Activated T-cell treated with anti-CD3 and anti-CD28 coated beads, Interleukin-2, amount 50 U/mL, for 4 hours (primary cell): ENCODE measurements around the gene HOXA5. TPM values are rescaled to one million over a fixed set of nuclear protein-coding genes. Genes with fewer than 3 reads are reported as not detected.

Experiments
- ATAC-seq, 2 donors: fragments of 200-7000 bp; cut with Tn5 transposase; one replicate each; pipeline ENCODE4 v1.10.0; 2021
- DNase-seq: peaks from one replicate; pipeline ENCODE4 v3.0.0-alpha.2; 2020
- H3K27me3 Mint-ChIP-seq: one replicate; pipeline ENCODE4 v1.8.0; 2021; ENCODE audit warnings: low read depth, mixed read lengths
- H3K36me3 Mint-ChIP-seq: one replicate; pipeline ENCODE4 v1.8.0; 2022; ENCODE audit warnings: mixed read lengths; ENCODE audit not compliant: insufficient read depth
- H3K4me1 Mint-ChIP-seq: one replicate; pipeline ENCODE4 v1.8.0; 2021; ENCODE audit warnings: low read depth, mixed read lengths
- H3K4me3 Mint-ChIP-seq: one replicate; pipeline ENCODE4 v1.8.0; 2021; ENCODE audit warnings: mild to moderate bottlenecking, moderate library complexity, mixed read lengths
- H3K9me3 Mint-ChIP-seq: one replicate; pipeline ENCODE4 v1.8.0; 2021; ENCODE audit warnings: mixed read lengths
- total RNA-seq, 3 donors: library from RNA; stranded (reverse); gene quantifications; one replicate each; pipeline ENCODE4 v1.2.1, GENCODE V29; 2021

HOXA5 gene
- total RNA-seq, 3 donors from 2014 or later = not detected

DNA sequence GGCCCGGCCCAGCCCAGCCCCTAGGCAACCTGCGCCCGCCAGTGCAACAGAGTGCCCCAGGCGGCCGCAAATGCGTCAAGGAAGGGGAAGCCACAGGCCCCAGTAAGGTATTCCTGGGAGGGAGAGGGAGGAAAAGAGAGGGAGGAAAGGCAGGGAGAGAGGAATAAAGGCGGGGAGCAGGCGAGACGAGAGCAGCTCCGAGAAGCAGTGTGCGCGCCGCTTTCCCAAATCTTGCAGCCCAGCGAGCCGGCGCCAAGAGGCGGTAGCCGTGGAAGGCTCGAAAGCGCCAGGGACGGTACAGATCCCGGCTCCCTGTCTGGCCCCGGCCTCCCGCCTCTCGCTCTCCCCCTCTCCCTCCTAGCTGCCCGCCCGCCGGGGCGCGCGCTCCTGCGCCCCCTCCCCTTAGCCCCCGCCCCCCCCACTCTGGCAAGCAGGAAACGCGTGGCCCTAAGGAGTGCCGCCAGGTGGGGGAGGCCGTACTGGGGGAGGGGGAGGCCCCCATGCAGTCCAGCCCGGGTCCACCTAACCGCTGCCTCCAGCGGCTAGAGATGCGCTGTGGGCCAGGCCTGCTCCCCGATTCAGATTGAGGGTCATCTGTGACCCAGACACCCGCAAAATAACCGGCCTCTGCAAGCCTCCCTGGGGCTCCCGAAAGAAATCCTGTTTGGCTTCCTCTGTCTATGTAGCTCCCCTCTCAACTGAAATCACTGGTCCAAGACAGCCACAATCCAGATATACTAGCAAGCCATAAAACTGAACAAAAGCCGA is 26.4 kb upstream of the HOXA5 start:
- no peak for DNase-seq
- Mint-ChIP-seq H3K4me1 (peaks cover 31% of the 10 kb centered on the region), H3K36me3 (no peaks in the 10 kb centered on the region), H3K9me3 (no peaks in the 10 kb centered on the region), H3K27me3 (peaks cover 71% of the 10 kb centered on the region), H3K4me3 (no peak overlapping the region)
- ATAC-seq = no peak

DNA sequence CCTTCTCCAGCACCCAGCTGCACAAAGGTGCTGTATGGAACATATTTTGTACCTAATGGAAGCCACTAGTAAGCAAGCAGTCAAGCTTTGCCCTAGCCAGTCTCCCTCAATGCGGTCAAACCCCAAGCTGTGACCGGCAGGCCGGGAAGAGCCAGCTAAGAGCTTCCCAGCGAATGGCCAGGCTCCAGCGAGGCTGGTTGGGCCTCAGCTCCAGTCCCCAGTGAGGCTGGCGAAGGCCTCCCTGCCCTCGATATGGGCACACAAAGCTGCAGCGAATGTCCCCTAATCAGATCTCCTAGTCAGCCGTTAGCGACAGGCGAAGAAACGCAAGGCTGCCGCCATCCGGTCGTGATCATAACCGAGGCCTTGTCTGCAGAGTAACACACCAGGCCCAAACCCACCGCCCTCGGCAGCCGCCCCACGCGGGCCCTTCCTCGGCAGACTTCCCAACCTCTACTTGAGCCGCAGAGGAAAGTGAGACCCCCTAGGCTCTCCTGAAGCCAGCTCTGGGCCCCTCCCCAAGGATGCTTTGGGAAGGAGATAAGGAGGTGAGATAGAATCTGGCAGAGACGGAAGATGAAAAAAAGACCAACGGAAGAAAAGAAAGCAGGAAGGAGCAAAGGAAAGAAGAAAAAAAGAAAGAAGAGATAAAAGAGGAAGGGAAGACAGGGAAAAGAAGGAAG is 24.9 kb upstream of the HOXA5 start:
- Mint-ChIP-seq H3K4me3 (peak overlapping the region; percentile 34), H3K27me3 (peaks cover 79% of the 10 kb centered on the region), H3K36me3 (no peaks in the 10 kb centered on the region), H3K9me3 (no peaks in the 10 kb centered on the region), H3K4me1 (peaks cover 34% of the 10 kb centered on the region)
- DNase-seq (no peak), ATAC-seq (no peak)

DNA sequence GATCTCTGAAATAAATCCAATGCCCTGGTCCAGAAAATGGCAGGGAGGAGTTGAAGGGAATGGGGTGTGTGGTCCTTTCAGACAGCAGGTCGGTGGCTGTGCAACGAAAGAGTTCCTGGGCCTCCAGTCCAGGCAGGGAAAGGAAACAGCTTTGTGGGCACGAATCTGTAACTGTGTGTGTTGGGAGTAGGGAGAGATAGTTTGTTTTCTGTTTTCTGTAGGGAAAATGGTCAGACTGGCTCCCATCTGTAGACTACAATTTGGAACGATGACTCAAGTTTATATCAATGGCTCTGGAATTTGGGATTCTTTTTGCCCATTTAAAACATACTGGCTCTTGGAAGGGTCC is 24.4 kb upstream of the HOXA5 start:
- Mint-ChIP-seq H3K4me3 (no peak overlapping the region), H3K4me1 (peaks cover 34% of the 10 kb centered on the region), H3K36me3 (no peaks in the 10 kb centered on the region), H3K9me3 (no peaks in the 10 kb centered on the region), H3K27me3 (peaks cover 81% of the 10 kb centered on the region)
- DNase-seq = no peak
- ATAC-seq = no peak

DNA sequence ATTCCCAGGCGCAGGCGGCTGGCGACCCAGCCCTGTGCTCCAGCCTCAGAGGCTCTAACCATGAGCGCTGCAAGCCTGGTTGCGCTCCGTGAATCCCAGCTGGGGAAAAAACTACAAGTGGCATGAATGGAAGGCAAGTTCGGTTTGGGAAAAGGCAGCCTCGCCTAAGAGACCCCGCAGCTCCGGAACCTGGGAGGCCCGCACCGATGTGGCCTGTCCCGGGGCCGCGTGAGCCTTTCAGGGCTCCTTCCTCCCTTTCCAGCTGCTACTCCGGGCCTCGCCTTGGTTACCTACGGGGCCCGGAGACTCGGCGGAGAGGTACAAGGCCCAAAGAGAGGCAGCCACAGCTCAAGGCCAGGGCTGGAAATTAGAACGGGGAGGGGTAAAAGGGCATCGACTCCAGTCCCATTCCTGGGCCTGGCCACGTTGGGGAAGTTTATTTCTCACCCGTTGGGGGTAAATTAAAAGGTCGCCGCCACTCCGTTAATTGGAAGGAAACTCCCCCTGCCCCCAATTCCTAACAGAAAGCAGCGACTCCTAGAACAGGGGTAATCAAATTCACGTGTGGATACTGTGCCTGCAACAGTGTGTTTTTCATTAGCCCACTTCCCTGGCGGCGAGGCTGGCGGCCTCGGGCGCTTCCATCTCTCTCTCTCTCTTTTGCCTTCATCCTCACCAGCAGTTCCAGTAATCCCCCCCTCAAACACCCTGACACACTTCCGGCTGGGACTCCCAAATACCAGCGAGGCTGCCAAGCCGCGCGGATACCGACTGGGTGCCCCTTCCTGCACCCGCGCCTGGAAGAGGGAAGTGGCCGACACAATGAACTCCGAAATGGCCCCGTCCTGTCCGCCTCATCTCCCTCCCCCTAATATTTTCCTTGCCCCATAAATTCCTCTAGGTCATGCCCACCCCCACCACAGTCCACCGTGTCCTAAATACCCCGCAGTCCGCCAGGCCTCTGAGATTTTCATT is 23.3 kb upstream of the HOXA5 start:
- no peak for DNase-seq
- Mint-ChIP-seq H3K27me3 (peaks cover 81% of the 10 kb centered on the region), H3K4me3 (peak overlapping the region; percentile 35), H3K4me1 (peaks cover 27% of the 10 kb centered on the region), H3K9me3 (no peaks in the 10 kb centered on the region), H3K36me3 (no peaks in the 10 kb centered on the region)
- no peak for ATAC-seq

DNA sequence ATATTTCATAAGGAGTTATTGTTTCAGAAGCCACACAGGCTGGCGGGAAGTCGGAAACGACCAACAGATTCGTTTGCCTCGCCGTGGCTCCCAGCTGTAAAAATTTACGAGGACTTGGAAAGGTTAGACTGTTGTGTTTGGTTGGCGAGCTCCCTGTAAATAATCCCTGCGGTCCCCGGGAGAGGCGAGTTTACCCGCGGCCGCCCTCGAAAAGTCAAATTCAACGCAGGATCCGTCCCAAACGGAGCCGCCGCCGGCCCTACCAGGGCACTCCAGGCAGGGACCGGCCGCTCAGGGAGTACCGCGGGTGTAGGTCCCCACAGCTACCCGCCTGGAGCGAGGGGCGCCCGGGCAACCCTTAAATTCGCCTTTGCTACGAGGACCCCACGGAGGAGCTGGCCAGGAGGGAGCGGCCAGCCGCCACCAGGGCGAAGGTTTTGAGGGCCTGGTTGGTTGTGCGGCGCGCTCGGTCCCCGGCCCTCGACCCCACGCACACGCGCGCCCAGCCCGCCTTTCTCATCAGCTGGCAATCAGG is 22.6 kb upstream of the HOXA5 start:
- no peaks in the 10 kb centered on the region for H3K9me3 Mint-ChIP-seq
- H3K4me1 Mint-ChIP-seq = peaks cover 27% of the 10 kb centered on the region
- H3K4me3 Mint-ChIP-seq = peak overlapping the region; percentile 53
- peaks cover 77% of the 10 kb centered on the region for H3K27me3 Mint-ChIP-seq
- no peak for ATAC-seq
- H3K36me3 Mint-ChIP-seq = no peaks in the 10 kb centered on the region
- DNase-seq = no peak

DNA sequence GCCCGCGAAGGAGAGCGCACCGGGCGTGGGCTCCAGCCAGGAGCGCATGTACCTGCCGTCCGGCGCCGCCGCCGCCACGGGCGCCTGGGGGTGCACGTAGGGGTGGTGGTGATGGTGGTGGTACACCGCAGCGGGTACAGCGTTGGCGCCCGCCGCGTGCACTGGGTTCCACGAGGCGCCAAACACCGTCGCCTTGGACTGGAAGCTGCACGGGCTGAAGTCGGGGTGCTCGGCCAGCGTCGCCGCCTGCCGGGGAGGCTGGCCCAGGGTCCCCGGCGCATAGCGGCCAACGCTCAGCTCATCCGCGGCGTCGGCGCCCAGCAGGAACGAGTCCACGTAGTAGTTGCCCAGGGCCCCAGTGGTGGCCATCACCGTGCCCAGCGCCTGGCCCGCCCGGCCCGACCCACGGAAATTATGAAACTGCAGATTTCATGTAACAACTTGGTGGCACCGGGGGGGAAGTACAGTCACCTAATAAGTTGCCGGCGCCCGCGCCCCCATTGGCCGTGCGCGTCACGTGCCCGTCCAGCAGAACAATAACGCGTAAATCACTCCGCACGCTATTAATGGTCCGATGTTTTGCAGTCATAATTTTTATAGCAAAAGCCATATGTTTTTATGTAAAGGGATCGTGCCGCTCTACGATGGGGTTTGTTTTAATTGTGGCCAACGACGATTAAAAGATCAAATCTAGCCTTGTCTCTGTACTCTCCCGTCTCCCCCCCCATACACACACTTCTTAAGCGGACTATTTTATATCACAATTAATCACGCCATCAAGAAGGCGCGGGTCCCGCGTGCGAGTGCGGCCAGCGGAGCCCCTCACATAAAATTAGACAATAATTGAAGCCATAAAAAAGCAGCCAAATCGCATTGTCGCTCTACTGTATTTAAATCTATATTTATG is 21.9 kb upstream of the HOXA5 start, which contains the start of gene HOXA9:
HOXA9 (minus strand) TSS at position 449 of the 907 bp plus-strand sequence; CDS start at position 369, 80 bp downstream.
- peaks cover 74% of the 10 kb centered on the region for H3K27me3 Mint-ChIP-seq
- ATAC-seq = no peak
- DNase-seq = no peak
- H3K4me3 Mint-ChIP-seq = peak within 1 kb of the TSS; percentile 53
- H3K9me3 Mint-ChIP-seq = no peaks in the 10 kb centered on the region
- H3K4me1 Mint-ChIP-seq = peaks cover 28% of the 10 kb centered on the region
- H3K36me3 Mint-ChIP-seq = no peaks in the 10 kb centered on the region

DNA sequence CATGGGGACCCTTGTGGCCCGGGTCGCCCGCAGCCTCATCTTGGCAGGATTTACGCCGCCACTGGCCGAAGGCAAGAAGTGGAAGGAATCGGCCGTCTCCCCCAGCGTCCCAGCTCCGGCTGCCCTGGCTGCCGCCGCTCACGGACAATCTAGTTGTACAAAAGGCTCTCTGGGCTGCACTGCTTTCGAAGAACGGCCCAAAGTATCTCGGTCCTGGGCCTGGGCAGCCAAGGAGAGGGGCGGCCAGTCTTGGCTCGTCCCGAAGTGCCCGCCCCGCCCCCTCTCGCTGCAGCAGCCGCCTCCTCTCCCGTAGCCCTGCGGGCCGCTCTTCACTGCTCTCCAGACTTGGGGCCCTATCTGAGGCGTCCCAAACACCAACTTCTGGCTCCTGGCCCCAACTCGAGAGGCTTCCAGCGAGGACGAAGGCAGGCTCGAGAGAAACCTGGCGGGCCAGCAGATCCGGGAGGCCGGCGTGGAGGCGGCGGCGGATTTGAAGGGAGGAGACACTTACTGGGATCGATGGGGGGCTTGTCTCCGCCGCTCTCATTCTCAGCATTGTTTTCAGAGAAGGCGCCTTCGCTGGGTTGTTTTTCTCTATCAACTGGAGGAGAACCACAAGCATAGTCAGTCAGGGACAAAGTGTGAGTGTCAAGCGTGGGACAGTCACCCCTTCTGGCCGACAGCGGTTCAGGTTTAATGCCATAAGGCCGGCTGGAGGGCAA is 21.0 kb upstream of the HOXA5 start:
- H3K4me3 Mint-ChIP-seq = no peak overlapping the region
- ATAC-seq = no peak
- H3K36me3 Mint-ChIP-seq = no peaks in the 10 kb centered on the region

DNA sequence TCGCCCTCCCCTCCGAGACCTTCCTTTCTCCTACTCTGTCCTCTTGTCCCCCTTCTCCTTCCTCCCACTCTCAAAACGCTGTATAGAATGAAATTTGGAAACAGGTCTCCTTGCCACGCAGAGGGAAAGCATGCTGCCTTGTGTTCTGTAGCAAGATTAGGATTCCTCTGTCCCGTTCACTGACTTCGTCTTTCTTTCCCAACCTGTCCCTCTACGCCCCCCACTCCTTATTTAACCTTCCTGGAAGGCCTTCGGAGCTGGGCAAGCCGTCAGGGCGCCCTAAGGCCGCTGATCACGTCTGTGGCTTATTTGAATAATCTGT is 20.5 kb upstream of the HOXA5 start:
- H3K4me3 Mint-ChIP-seq = no peak overlapping the region

More for the DNA sequence above, 21.0 kb upstream of the HOXA5 start:
- peaks cover 75% of the 10 kb centered on the region for H3K27me3 Mint-ChIP-seq
- no peaks in the 10 kb centered on the region for H3K9me3 Mint-ChIP-seq
- peaks cover 25% of the 10 kb centered on the region for H3K4me1 Mint-ChIP-seq
- no peak for DNase-seq

DNA sequence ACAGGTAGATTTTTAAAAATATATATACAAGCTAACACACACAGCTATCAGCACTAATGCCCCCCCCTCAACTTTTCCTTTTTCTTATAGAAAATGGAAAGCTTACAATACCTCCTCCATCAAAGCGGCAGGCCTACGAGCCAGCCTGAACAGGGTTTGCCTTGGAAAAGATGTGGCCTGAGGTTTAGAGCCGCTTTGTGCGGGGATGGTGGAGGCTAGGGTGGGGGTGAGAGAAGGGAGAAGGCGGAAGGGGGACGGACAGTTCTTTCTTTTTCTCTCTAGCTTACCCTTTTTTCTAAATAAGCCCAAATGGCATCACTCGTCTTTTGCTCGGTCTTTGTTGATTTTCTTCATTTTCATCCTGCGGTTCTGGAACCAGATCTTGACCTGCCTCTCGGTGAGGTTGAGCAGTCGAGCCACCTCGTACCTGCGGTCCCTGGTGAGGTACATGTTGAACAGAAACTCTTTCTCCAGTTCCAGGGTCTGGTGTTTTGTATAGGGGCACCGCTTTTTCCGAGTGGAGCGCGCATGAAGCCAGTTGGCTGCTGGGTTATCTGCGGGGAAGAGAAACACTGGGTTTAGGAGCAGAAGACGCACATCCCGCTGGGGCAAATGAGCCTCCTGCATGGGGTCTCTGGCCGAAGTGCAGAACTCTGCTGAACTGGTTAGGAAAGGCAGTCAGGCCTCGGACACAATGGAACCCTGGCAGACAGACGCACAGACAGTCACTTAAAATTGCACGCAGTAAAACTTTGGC is 20.0 kb upstream of the HOXA5 start:
- Mint-ChIP-seq H3K4me1 (peaks cover 23% of the 10 kb centered on the region), H3K9me3 (no peaks in the 10 kb centered on the region), H3K4me3 (no peak overlapping the region), H3K27me3 (peaks cover 79% of the 10 kb centered on the region), H3K36me3 (no peaks in the 10 kb centered on the region)
- ATAC-seq = no peak
- no peak for DNase-seq

More for the DNA sequence above, 20.5 kb upstream of the HOXA5 start:
- no peak for DNase-seq
- H3K4me1 Mint-ChIP-seq = peaks cover 24% of the 10 kb centered on the region
- peaks cover 79% of the 10 kb centered on the region for H3K27me3 Mint-ChIP-seq
- no peaks in the 10 kb centered on the region for H3K9me3 Mint-ChIP-seq
- no peaks in the 10 kb centered on the region for H3K36me3 Mint-ChIP-seq
- no peak for ATAC-seq

DNA sequence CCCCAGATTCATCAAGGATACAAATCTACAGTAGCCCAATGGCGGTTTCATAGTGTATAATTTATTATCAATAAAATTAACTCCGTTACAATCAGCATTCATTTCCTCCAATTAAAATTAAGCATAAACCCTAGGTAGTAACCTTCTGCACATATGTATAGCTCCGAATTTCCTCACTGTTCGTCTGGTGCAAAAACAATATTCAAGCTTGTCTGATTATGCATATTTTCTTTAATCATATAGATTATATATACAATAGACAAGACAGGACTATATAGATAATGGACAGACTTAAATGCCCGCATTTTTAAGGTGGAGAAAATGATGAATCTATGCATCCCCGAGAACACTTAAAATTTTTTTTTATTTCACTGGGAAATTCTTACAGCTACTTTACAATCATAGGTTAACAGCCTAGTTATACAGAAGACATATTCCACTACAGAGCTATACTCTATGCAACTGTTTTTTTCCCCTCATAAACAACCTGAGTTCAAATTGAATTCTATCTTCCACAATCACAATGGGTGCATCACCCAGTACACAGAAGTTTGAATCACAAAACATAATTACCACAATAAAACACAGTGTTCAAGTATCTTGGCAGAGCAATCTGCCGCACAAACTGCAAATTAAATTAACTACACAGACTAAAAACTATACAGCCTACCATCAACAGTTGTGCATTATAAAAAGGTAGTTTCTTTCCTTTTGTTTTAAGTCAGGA is 19.2 kb upstream of the HOXA5 start:
- no peak for ATAC-seq
- Mint-ChIP-seq H3K4me1 (peaks cover 26% of the 10 kb centered on the region), H3K9me3 (no peaks in the 10 kb centered on the region), H3K36me3 (no peaks in the 10 kb centered on the region), H3K4me3 (no peak overlapping the region), H3K27me3 (peaks cover 79% of the 10 kb centered on the region)
- no peak for DNase-seq

DNA sequence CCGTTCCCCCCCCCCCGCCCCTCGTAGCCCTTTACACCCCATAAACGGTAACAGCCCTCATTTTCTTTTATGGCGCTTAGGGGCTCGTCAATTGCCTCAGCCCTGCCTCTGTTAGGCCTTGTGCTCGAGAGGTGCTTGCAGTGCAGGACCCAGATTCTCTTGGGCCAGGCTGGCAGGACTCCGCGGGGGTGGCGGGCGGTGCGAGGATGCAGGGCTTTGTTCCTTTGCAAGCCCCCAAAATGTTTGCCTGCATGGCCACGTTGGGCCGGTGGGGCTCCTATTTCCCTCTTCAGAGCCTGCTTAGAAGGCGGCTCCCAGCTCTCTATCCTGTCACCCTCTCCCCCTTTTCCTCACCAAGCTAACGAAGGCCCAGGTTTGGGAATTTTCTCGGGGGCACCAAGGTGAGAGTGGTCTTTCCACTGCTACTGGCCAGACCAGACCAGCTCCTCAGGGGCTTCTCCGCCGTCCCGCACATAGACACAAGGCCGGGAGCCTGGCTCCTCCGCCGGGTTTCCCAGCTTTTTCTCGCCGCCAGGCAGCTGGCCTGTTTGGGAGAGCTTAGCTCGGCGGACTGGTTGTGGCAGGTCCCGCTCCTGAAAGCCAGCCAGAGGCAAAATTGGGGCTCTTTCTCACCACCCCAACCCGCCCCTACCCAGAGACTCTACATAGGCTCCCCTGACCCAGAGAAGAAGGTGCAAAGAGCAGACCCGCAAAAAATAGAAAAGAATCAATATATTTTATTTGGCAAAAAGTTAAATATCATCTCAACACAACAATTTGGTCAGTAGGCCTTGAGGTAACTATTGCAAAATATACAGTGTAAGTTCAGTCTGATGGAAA is 18.5 kb upstream of the HOXA5 start:
- no peaks in the 10 kb centered on the region for H3K9me3 Mint-ChIP-seq
- peaks cover 79% of the 10 kb centered on the region for H3K27me3 Mint-ChIP-seq
- H3K4me1 Mint-ChIP-seq = peaks cover 25% of the 10 kb centered on the region
- H3K36me3 Mint-ChIP-seq = no peaks in the 10 kb centered on the region
- H3K4me3 Mint-ChIP-seq = no peak overlapping the region
- ATAC-seq (no peak), DNase-seq (no peak)
